Bone marrow (tissue), 2 donors: ENCODE data around the gene CAMK1D.
A peak's percentile ranks its signal among the peaks of the same experiment; 100 is the strongest.
"Not testable (repeated sequence)": the region's sequence is repeated elsewhere in the genome, so short reads cannot be mapped to it uniquely, and the experiment has no call there.

Experiments
- DNase-seq, 2 donors: peaks; one replicate each; lab custom pipeline; 2025; lab: John Stamatoyannopoulos, UW

Gene CAMK1D

GRCh38 chr10:12431151-12432101, 82.1 kb downstream of the CAMK1D start:
- no peak for DNase-seq

DNA sequence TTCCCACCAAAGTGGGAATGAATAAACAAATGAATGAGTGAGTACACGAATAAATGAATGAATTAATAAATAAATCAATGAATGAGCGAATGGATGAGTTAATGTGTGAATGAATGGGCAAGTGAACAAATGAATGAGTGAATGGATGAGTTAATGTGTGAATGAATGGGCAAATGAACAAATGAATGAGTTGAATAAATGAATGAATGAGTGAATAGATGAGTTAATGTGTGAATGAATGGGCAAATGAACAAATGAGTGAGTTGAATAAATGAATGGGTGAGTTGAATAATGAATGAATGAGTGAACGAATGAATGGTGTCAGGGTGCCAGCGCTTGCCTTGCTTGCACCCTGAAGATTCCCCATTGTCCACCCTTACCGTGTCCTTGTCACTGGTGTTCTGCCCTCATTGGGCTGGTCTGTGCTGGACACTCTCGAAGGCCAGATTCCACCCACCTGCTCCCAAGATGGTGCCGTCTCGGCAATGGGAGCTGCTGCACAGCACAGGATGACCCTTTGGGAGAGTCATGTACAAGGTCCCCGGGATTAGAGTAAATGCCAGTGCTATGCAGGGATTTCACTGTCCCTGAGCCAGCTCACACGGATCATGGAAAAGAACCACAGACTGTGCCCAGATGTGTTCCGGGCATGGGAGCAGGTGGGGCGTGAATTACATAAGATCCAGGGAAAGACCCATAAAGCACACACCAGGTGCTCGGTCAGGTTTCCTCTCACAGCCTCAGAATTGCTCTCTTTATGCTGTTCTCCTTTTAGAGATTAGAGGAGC, 83.2 kb downstream of the CAMK1D start:
- DNase-seq, result no peak

GRCh38 chr10:12434277-12434676, 84.9 kb downstream of the CAMK1D start:
- no peak for DNase-seq

- DNase-seq, result not testable (repeated sequence)
Observed at GRCh38 chr10:12434677-12435076, 85.3 kb downstream of the CAMK1D start.

- DNase-seq, result no peak
Observed at GRCh38 chr10:12435348-12435747, 86.0 kb downstream of the CAMK1D start.

- no peak for DNase-seq
Observed at GRCh38 chr10:12438919-12439692, 89.8 kb downstream of the CAMK1D start.

DNA sequence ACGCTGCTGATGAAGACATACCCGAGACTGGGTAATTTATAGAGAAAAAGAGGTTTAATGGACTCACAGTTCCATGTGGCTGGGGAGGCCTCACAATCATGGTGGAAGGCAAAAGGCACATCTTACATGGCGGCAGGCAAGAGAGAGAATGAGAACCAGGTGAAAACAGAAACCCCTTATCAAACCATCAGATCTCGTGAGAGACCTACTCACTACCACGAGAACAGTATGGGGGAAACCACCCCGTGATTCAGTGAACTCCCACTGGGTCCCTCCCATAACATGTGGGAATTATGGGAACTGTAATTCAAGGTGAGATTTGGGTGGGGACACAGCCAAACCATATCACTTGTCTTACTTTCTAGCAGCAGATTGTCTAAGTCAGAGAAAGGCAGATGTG, 90.4 kb downstream of the CAMK1D start:
- DNase-seq, result not testable (repeated sequence)

DNA sequence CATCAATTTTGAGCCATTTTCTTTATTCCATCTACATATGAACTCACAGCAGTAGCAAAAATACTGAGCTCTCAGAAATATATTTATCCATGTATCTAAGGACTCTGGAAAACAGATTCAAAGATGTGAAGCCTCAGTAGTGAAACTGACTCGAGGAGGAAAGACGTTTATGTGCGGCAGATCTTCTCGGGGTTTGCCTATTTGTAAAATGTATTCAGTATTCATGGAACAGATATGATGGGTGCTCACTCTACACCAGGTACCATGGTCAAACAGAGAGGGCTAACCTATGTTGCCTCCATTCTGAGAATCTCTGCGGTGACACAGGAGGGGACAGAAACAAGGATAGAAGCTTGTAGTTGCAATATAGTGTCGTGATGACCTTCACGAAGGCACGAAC, 93.7 kb downstream of the CAMK1D start:
- no peak for DNase-seq

- no peak for DNase-seq
Observed at GRCh38 chr10:12444981-12445700, 95.8 kb downstream of the CAMK1D start.

- no peak for DNase-seq
Observed at GRCh38 chr10:12445701-12446334, 96.5 kb downstream of the CAMK1D start.

- no peak for DNase-seq
Observed at GRCh38 chr10:12448340-12448728, 99.0 kb downstream of the CAMK1D start.

- peak; percentile 8 to 86 for DNase-seq
Observed at GRCh38 chr10:12448729-12449391, 99.5 kb downstream of the CAMK1D start.

- DNase-seq, result no peak
Observed at GRCh38 chr10:12455318-12455717, 106.0 kb downstream of the CAMK1D start.

GRCh38 chr10:12455766-12456165, 106.4 kb downstream of the CAMK1D start:
- DNase-seq, result no peak

- DNase-seq, result no peak
Observed at GRCh38 chr10:12459340-12459739, 110.0 kb downstream of the CAMK1D start.

DNA sequence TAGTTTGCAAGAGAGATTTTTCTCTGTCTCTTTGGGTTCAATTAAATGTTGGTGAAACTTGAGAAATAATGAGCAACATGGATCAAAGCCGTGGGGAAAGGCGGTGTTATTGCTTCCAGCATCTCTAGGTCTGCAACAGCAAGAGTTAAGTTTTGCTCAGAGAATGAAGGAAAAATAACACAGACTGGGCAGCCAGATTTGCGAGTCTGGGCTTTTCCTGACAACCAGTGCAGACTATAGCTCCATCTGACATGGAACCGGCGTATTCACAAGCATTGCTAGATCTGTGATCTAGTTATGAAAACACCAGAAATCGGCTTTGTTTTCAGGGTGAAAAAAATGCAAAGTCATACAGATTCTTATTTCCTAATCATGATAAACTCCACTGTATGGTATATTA, 110.4 kb downstream of the CAMK1D start:
- no peak for DNase-seq

- DNase-seq, result no peak
Observed at GRCh38 chr10:12463459-12463838, 114.1 kb downstream of the CAMK1D start.

GRCh38 chr10:12465385-12466136, 116.2 kb downstream of the CAMK1D start:
- peak in 1 of 2 donors; percentile 14 for DNase-seq

DNA sequence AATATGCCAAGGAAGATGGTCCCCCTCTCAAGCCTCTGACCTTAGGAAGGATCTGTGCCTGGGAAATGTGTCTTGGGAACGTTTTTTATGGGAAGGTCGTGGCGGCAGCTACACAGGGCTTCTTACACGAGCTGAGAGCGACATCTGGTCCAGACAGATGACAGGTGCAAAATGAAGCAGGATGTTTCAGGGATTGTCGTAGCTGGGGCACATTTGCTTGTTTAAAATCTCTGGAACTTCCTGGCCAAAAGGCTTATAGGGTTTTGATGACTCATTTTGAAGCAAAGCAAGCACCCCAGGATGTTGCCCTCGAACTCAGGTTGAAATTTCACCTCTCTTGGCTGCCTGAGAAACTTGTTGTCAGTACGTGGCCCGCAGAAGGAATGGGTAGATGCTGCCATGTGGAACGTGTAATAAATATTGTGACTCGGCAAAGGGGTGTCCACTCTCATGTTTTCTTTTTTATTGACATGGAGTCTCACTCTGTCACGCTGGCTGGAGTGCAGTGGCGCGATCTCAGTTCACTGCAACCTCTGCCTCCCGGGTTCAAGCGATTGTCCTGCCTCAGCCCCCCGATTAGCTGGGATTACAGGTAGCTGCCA, 117.5 kb downstream of the CAMK1D start:
- no peak for DNase-seq
